ENCODE measurements around the gene FLNC.

DNA sequence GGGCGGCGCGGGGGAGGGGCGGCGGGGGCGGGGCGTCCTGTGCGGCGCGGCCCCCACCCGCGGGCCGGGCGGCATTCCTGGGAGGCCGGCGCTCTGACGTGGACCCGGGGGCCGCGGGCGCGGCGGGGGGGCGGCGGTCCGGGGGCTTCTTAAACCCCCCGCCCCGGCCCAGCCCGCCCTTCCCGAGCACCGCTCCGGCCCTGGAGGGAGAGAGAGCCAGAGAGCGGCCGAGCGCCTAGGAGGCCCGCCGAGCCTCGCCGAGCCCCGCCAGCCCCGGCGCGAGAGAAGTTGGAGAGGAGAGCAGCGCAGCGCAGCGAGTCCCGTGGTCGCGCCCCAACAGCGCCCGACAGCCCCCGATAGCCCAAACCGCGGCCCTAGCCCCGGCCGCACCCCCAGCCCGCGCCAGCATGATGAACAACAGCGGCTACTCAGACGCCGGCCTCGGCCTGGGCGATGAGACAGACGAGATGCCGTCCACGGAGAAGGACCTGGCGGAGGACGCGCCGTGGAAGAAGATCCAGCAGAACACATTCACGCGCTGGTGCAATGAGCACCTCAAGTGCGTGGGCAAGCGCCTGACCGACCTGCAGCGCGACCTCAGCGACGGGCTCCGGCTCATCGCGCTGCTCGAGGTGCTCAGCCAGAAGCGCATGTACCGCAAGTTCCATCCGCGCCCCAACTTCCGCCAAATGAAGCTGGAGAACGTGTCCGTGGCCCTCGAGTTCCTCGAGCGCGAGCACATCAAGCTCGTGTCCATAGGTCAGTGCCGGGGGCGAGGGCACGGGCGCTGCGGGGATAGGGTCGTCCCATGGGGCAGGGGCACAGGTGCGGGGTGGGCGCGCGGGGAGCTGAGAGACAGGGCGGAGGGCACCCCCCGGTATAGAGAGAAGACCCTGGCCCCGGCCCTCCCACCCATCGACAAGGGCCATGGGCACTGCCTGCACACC is at the start of gene FLNC:
- TF ChIP-seq CTCF (conservative IDR thresholded peaks at IDR 0.05 in 1 of 2, IDR thresholded peaks at IDR 0.05 in 1 of 2; ENCODE audit: extremely low read depth in 1 of 2, insufficient read depth in 1 of 2, low read depth in 1 of 2, low read length in 2 of 2) (no peak), EZH2 (IDR thresholded peaks at IDR 0.05; ENCODE audit: borderline replicate concordance, low read length) (peak; percentile 90)
